ENCODE data around the gene ACSS3. TPM values are rescaled to one million over a fixed set of nuclear protein-coding genes. Genes with fewer than 3 reads are reported as not detected.
"Not testable (repeated sequence)": the region's sequence is repeated elsewhere in the genome, so short reads cannot be mapped to it uniquely, and the experiment has no call there.

The ACSS3 gene
- total and polyA plus RNA-seq, 9 donors, result 15.8 to 67.0 (median 39.1) TPM

GRCh38 chr12:81208187-81208911 is 130.5 kb downstream of the ACSS3 start:
- H3K36me3 ChIP-seq, result no peaks in the 10 kb centered on the region
- TF ChIP-seq CTCF (IDR thresholded peaks at IDR 0.05) (no peak), POLR2A (IDR thresholded peaks at IDR 0.05) (no peak), EP300 (IDR thresholded peaks at IDR 0.05) (no peak)
- H3K27ac ChIP-seq, result no peak overlapping the region

DNA sequence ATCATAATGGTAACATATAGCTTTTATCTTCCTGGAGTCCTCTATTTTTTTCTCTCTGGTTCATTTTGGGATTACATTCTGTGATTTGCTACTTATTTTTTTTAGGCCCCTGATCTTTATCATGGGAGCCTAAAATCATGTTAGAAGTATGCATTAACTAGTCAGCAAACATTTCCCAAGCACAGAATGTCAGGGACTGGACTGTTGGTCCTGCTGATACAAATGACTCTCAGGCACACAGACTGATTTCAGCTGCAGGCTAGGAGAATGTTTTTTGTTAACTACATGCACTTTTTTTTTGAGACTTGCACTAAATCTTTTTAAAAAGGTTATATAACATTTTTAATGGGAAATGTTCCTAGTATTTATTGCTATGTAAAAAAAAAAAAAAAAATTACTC is 131.1 kb downstream of the ACSS3 start:
- peak overlapping the region in 1 of 2 donors; percentile 53 for H3K27ac ChIP-seq
- no peak for TF ChIP-seq POLR2A (IDR thresholded peaks at IDR 0.05)
- no peak for TF ChIP-seq EP300 (IDR thresholded peaks at IDR 0.05)
- TF ChIP-seq CTCF (IDR thresholded peaks at IDR 0.05), result no peak
- DNase-seq, result no peak

More at GRCh38 chr12:81208187-81208911, 130.5 kb downstream of the ACSS3 start:
- intact Hi-C loops (cut with DNase I), result no loop called here
- Histone ChIP-seq H3K27me3 (no peaks in the 10 kb centered on the region), H3K4me3 (no peak overlapping the region), H3K4me1 (ENCODE audit: insufficient read depth) (peaks cover 13% of the 10 kb centered on the region), H3K9me3 (no peaks in the 10 kb centered on the region)
- DNase-seq, result no peak
- WGBS, 3 donors, result 54 to 77% (median 69%) methylated on average over 9 of the region's 9 CpGs

DNA sequence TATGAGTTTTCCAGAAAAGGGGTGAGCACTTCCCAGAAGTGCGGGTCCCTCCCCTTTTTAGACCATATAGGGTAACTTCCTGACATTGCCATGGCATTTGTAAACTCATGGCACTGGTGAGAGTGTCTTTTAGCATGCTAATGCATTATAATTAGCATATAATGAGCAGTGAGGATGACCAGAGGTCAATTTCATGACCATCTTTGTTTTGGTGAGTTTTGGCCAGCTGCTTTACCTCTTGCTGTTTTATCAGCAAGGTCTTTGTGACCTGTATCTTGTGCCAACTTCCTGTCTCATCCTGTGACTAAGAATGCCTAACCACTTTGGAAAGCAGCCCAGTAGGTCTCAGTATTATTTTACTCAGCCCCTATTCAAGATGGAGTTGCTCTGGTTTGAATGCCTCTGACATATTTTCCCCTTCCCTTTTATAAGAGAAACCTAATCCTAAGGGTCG is 131.9 kb downstream of the ACSS3 start:
- not testable (repeated sequence) for H3K36me3 ChIP-seq, H3K4me3 ChIP-seq, H3K27me3 ChIP-seq, H3K9me3 ChIP-seq
- peaks cover 13% of the 10 kb centered on the region for H3K4me1 ChIP-seq (ENCODE audit: insufficient read depth)
- WGBS, 3 donors, result 26 to 51% (median 50%) methylated on average over 2 of the region's 2 CpGs
- H3K27ac ChIP-seq, result peak overlapping the region in 1 of 2 donors; percentile 53
- intact Hi-C loops (cut with DNase I), result loop anchor here in 1 of 4 donors (10.0 kb wide), 1 partner anchor 135 kb away; the partner anchor contains the start of gene ACSS3
- DNase-seq, result peak in 4 of 5 donors; percentile 21 to 40 (median 34)

More for the DNA sequence above, 131.1 kb downstream of the ACSS3 start:
- Histone ChIP-seq H3K36me3 (no peaks in the 10 kb centered on the region), H3K4me3 (no peak overlapping the region), H3K27me3 (no peaks in the 10 kb centered on the region), H3K4me1 (ENCODE audit: insufficient read depth) (peaks cover 13% of the 10 kb centered on the region), H3K9me3 (no peaks in the 10 kb centered on the region)
- intact Hi-C loops (cut with DNase I), result no loop called here

GRCh38 chr12:81211306-81211705 is 133.4 kb downstream of the ACSS3 start:
- peaks cover 12% of the 10 kb centered on the region for H3K4me1 ChIP-seq (ENCODE audit: insufficient read depth)
- H3K9me3 ChIP-seq, result no peaks in the 10 kb centered on the region
- H3K36me3 ChIP-seq, result no peaks in the 10 kb centered on the region
- no peak for DNase-seq
- TF ChIP-seq EP300 (IDR thresholded peaks at IDR 0.05), result no peak
- no peak for TF ChIP-seq CTCF (IDR thresholded peaks at IDR 0.05)
- no peak for TF ChIP-seq POLR2A (IDR thresholded peaks at IDR 0.05)
- 98 to 100% (median 100%) methylated on average over 1 of the region's 1 CpG for WGBS, 3 donors
- H3K27ac ChIP-seq, result no peak overlapping the region
- no peak overlapping the region for H3K4me3 ChIP-seq
- H3K27me3 ChIP-seq, result no peaks in the 10 kb centered on the region
- intact Hi-C loops (cut with DNase I), result loop anchor here in 1 of 4 donors (10.0 kb wide), 1 partner anchor 137 kb away; the partner anchor contains the start of gene ACSS3

All from ovary (tissue), 9 donors.